KOPT-K1 (cell line): ENCODE data around the gene SMIM13.

ENCODE experiments used
- H3K27ac ChIP-seq: fragments of 200-600 bp; sonication (generic); 2 replicates; pipeline ENCODE4 v1.5.1; 2016; ENCODE audit warnings: antibody characterized with exemption, mild to moderate bottlenecking, low read depth, low read length; ENCODE audit not compliant: poor library complexity, severe bottlenecking
- H3K36me3 ChIP-seq: fragments of 200-600 bp; sonication (generic); 2 replicates; pipeline ENCODE4 v1.5.1; 2017; ENCODE audit warnings: antibody characterized with exemption, mild to moderate bottlenecking, low read length, moderate library complexity; ENCODE audit not compliant: insufficient read depth
- H3K9me3 ChIP-seq: fragments of 200-600 bp; sonication (generic); 2 replicates; pipeline ENCODE4 v1.5.1; 2017; ENCODE audit warnings: antibody characterized with exemption, low read length, mild to moderate bottlenecking; ENCODE audit not compliant: insufficient read depth, poor library complexity, severe bottlenecking

Gene SMIM13

GRCh38 chr6:11144393-11144851 is 50.8 kb downstream of the SMIM13 start:
- H3K9me3 ChIP-seq, result no peaks in the 10 kb centered on the region
- no peak overlapping the region for H3K27ac ChIP-seq
- H3K36me3 ChIP-seq, result no peaks in the 10 kb centered on the region

- Histone ChIP-seq H3K27ac (no peak overlapping the region), H3K9me3 (no peaks in the 10 kb centered on the region), H3K36me3 (no peaks in the 10 kb centered on the region)
Measured at GRCh38 chr6:11146117-11146826, 52.6 kb downstream of the SMIM13 start.

DNA sequence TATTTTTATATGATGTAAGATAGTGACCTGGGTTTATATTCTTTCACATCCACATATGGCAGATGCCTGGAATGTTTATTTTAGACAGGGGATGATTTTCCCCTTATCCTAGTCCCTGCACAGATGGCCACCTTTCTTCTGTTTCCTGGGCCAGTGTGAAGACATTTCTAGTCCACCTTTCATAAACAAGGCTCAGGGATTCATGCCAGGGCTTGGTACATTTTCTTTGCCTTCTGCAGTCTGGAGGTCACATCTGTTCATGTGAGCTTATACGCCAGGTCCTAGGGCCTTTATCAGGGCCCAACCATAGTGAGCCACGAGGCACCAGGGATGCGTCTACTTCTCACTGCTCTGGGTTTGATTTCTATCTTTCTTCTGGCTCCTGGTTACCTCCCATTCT is 55.9 kb downstream of the SMIM13 start:
- no peak overlapping the region for H3K27ac ChIP-seq
- no peaks in the 10 kb centered on the region for H3K9me3 ChIP-seq
- no peaks in the 10 kb centered on the region for H3K36me3 ChIP-seq

- H3K27ac ChIP-seq, result no peak overlapping the region
- H3K9me3 ChIP-seq, result no peaks in the 10 kb centered on the region
- no peaks in the 10 kb centered on the region for H3K36me3 ChIP-seq
Measured at GRCh38 chr6:11151488-11151887, 57.9 kb downstream of the SMIM13 start.

- no peaks in the 10 kb centered on the region for H3K9me3 ChIP-seq
- H3K36me3 ChIP-seq, result no peaks in the 10 kb centered on the region
- H3K27ac ChIP-seq, result no peak overlapping the region
Measured at GRCh38 chr6:11152581-11152980, 58.9 kb downstream of the SMIM13 start.

- no peaks in the 10 kb centered on the region for H3K9me3 ChIP-seq
- H3K36me3 ChIP-seq, result no peaks in the 10 kb centered on the region
Measured at GRCh38 chr6:11153447-11153846, 59.8 kb downstream of the SMIM13 start.

DNA sequence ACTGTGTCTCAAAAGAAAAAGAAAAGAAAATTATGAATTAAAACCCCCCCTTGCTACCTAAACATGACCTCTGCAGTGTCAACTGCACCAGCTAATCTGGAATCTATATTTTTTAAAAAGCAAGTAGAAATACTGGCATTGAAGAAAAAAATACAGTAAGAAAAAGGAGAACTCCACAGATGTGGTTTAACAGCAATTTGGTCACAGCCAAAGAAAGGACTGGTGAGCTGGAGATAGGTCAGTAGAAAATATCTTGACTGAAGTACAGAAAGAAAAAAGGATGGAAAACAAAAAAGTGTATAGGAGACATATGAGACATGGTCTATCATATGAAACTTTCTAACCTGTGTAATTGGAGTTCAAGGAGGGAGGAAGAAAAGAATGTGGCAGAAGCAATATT is 62.0 kb downstream of the SMIM13 start:
- no peaks in the 10 kb centered on the region for H3K9me3 ChIP-seq
- H3K27ac ChIP-seq, result no peak overlapping the region
- no peaks in the 10 kb centered on the region for H3K36me3 ChIP-seq

More at GRCh38 chr6:11153447-11153846, 59.8 kb downstream of the SMIM13 start:
- H3K27ac ChIP-seq, result no peak overlapping the region

DNA sequence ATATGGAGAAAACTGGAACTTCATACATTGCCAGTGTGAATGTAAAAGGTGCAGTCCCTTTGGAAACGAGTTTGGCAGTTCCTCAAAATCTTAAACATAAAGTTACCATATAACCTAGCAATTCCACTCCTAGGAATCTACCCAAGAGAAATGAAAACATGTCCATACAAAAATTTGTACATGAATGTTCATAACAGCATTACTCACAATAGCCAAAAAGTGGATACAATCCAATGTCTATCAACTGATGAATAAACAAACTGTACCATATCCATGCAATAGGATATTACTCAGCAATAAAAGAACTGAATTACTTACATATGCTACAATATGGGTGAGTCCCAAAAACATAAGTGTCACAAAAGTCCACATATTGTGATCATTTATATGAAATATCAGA is 66.6 kb downstream of the SMIM13 start:
- H3K9me3 ChIP-seq, result no peaks in the 10 kb centered on the region
- H3K36me3 ChIP-seq, result no peaks in the 10 kb centered on the region
- no peak overlapping the region for H3K27ac ChIP-seq

DNA sequence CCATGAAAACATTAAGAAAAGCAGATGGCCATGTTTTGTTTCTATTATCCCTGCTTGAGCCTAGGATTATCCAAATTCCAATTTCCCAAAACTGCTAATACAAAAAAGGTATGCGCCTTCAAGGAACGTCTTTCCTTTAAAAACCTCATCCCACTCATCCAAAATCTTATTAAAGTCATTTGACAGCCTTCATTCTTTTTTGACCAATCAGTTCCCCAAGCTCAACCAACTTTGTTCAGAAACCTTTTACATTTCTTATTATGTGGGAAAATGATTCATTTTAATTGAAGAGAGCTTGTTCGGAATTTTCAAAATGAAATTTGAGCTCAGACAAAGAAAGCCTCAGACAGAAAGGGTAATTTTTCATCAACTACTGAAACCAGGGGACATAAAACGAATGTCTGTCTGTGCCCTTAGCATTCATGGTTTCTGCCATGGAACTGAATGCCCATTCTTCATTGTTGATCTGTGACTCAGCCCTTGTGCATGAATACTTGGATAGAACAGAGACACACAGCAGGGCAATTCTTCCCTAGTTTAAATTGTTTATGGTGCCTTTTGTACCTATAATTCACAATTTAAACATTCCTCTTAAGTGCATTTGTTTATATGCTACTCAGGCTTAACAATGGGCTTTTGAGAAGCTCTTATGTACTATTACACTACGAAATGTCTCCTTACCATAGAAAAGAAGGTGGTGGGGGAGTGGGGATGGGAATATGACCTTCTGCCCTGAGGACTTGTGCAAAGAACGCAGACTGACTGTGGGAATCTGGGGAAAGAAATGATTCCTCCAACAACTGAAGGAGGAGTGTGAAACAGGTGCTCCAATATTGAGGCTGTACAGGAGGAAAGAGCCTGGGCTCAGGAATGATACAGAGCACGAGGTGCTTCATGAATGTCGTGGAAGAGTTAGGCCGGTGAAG is 67.7 kb downstream of the SMIM13 start:
- H3K36me3 ChIP-seq, result no peaks in the 10 kb centered on the region
- H3K27ac ChIP-seq, result no peak overlapping the region
- no peaks in the 10 kb centered on the region for H3K9me3 ChIP-seq

- H3K36me3 ChIP-seq, result no peaks in the 10 kb centered on the region
- H3K27ac ChIP-seq, result no peak overlapping the region
Measured at GRCh38 chr6:11162262-11162661, 68.6 kb downstream of the SMIM13 start.

DNA sequence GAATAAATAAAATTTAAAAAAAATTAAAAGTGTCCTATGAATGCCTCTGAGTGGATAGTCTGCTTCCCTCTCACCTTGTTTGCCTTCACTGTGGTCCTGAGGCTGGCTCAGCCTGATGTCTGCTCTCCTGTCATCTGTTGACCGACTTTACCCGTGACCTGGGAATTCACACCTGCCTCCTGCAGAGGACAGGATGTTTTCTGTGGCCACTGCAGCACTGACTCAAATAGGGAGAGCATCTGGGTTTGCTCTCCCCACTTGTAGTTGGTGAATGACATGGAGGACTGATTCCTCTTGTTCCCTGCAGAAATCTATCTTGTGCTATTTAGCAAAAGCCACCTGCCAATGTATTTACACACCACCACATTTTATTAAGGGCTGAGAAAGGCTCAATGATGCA is 70.3 kb downstream of the SMIM13 start:
- H3K9me3 ChIP-seq, result no peaks in the 10 kb centered on the region
- H3K36me3 ChIP-seq, result no peaks in the 10 kb centered on the region
- H3K27ac ChIP-seq, result no peak overlapping the region

More at GRCh38 chr6:11162262-11162661, 68.6 kb downstream of the SMIM13 start:
- no peaks in the 10 kb centered on the region for H3K9me3 ChIP-seq

GRCh38 chr6:11164717-11165646 is 71.3 kb downstream of the SMIM13 start:
- Histone ChIP-seq H3K9me3 (no peaks in the 10 kb centered on the region), H3K36me3 (no peaks in the 10 kb centered on the region), H3K27ac (no peak overlapping the region)

GRCh38 chr6:11166948-11167347 is 73.3 kb downstream of the SMIM13 start:
- Histone ChIP-seq H3K27ac (no peak overlapping the region), H3K9me3 (no peaks in the 10 kb centered on the region), H3K36me3 (no peaks in the 10 kb centered on the region)

- H3K36me3 ChIP-seq, result no peaks in the 10 kb centered on the region
- H3K27ac ChIP-seq, result no peak overlapping the region
- no peaks in the 10 kb centered on the region for H3K9me3 ChIP-seq
Measured at GRCh38 chr6:11168091-11168635, 74.5 kb downstream of the SMIM13 start.
